B cell (primary cell): ENCODE results near the gene SYNGR3. TPM values are rescaled to one million over a fixed set of nuclear protein-coding genes. Genes with fewer than 3 reads are reported as not detected.

ENCODE experiments used
- ATAC-seq: fragments of 200-7000 bp; cut with Tn5 transposase; one replicate; pipeline ENCODE4 v1.10.0; 2021; ENCODE audit warnings: low read depth, mild to moderate bottlenecking, moderate number of reproducible peaks, moderate library complexity
- CTCF ChIA-PET: fragments of 350-600 bp; sonication (Branson Sonifier 250); formaldehyde crosslinking; loops from one replicate; lab custom pipeline; 2021; ENCODE audit warnings: antibody characterized with exemption, inconsistent platforms; lab: Charles Lee
- POLR2A ChIA-PET: fragments of 350-600 bp; sonication (Branson Sonifier 250); formaldehyde crosslinking; loops from one replicate; lab custom pipeline; 2021; ENCODE audit warnings: antibody characterized with exemption; lab: Charles Lee
- DNase-seq: peaks from one replicate; pipeline ENCODE4 v3.0.0; 2013
- H2AFZ ChIP-seq: 2 replicates; pipeline ENCODE4 v1.6.1; 2012; ENCODE audit warnings: mild to moderate bottlenecking, low read depth, low read length; ENCODE audit not compliant: insufficient read depth, poor library complexity, severe bottlenecking
- H3K27ac ChIP-seq, 2 donors: 1 replicate in 1 of 2; 2 replicates in 1 of 2; pipeline ENCODE4 v1.5.1; 2012 to 2013; ENCODE audit warnings: low read length in 2 of 2, mild to moderate bottlenecking in 2 of 2, moderate library complexity in 1 of 2
- H3K27me3 ChIP-seq, 4 experiments: fragments of 200-600 bp in 1 of 4; sonication (generic) in 1 of 4; replicated peaks in 1 of 4; 1 replicate in 2 of 4; 2 replicates in 2 of 4; pipeline versions ENCODE4 v1.6.1 to v1.7.0; 2013 to 2016; ENCODE audit warnings: low read length in 3 of 4, mild to moderate bottlenecking in 2 of 4, mixed read lengths in 1 of 4, moderate library complexity in 1 of 4; ENCODE audit not compliant: insufficient read depth in 4 of 4, control insufficient read depth in 3 of 4; ENCODE audit errors: control extremely low read depth in 1 of 4
- H3K36me3 ChIP-seq, 2 experiments: replicated peaks in 1 of 2; 1 replicate in 1 of 2; 2 replicates in 1 of 2; pipeline versions ENCODE4 v1.6.1 to v1.7.1; 2013; ENCODE audit warnings: low read length in 1 of 2; ENCODE audit not compliant: insufficient read depth in 2 of 2, control insufficient read depth in 1 of 2; ENCODE audit errors: control extremely low read depth in 1 of 2, extremely low read depth in 1 of 2
- H3K4me1 ChIP-seq, 2 donors: fragments of 200-600 bp in 1 of 2; sonication (generic) in 1 of 2; 1 replicate in 1 of 2; 2 replicates in 1 of 2; pipeline versions ENCODE4 v1.5.1 to v1.6.1; 2013 to 2017; ENCODE audit warnings: low read length in 2 of 2; ENCODE audit not compliant: control insufficient read depth in 2 of 2, insufficient read depth in 2 of 2
- H3K4me2 ChIP-seq: replicated peaks from 2 replicates; pipeline ENCODE3; 2012; ENCODE audit warnings: mild to moderate bottlenecking, low read depth, low read length; ENCODE audit not compliant: poor library complexity, severe bottlenecking
- H3K4me3 ChIP-seq, 5 experiments: fragments of 200-600 bp in 1 of 5; sonication (generic) in 1 of 5; 1 replicate in 3 of 5; 2 replicates in 2 of 5; pipeline versions ENCODE4 v1.5.1 to v1.7.0; 2011 to 2016; ENCODE audit warnings: low read length in 4 of 5, mild to moderate bottlenecking in 4 of 5, low read depth in 2 of 5, control low read depth in 1 of 5, moderate library complexity in 1 of 5; ENCODE audit not compliant: insufficient read depth in 1 of 5; ENCODE audit errors: control extremely low read depth in 1 of 5, extremely low read depth in 1 of 5
- H3K79me2 ChIP-seq: fragments of 200-600 bp; sonication (generic); one replicate; pipeline ENCODE4 v1.6.0; 2016; ENCODE audit warnings: low read length; ENCODE audit not compliant: control insufficient read depth, insufficient read depth
- H3K9ac ChIP-seq: fragments of 200-600 bp; sonication (generic); 2 replicates; pipeline ENCODE4 v1.6.1; 2017; ENCODE audit warnings: mild to moderate bottlenecking, low read length, moderate library complexity
- H3K9me3 ChIP-seq, 3 donors: one replicate each; pipeline versions ENCODE4 v1.6.1 to v1.7.1; 2013; ENCODE audit warnings: low read length in 2 of 3; ENCODE audit not compliant: control insufficient read depth in 2 of 3, insufficient read depth in 1 of 3; ENCODE audit errors: control extremely low read depth in 1 of 3
- H4K20me1 ChIP-seq: 2 replicates; pipeline ENCODE4 v1.6.0; 2012; ENCODE audit warnings: mild to moderate bottlenecking, low read length; ENCODE audit not compliant: insufficient read depth, control insufficient read depth, poor library complexity, severe bottlenecking
- H3K27ac Mint-ChIP-seq: one replicate; pipeline ENCODE4 v1.8.0; 2021; ENCODE audit warnings: mixed read lengths
- H3K27me3 Mint-ChIP-seq: one replicate; pipeline ENCODE4 v1.8.0; 2021; ENCODE audit warnings: mixed read lengths
- H3K4me1 Mint-ChIP-seq: one replicate; pipeline ENCODE4 v1.8.0; 2021; ENCODE audit warnings: mixed read lengths
- H3K4me3 Mint-ChIP-seq: one replicate; pipeline ENCODE4 v1.8.0; 2021; ENCODE audit warnings: mixed read lengths
- H3K9me3 Mint-ChIP-seq: one replicate; pipeline ENCODE4 v1.8.0; 2022; ENCODE audit warnings: mixed read lengths; ENCODE audit not compliant: insufficient read depth
- CTCF ChIP-seq: fragments of 200-600 bp; IDR thresholded peaks from one replicate; pipeline ENCODE4 v1.8.0; 2022; ENCODE audit warnings: antibody characterized with exemption, mild to moderate bottlenecking
- EZH2 ChIP-seq: IDR thresholded peaks from 2 replicates; pipeline ENCODE4 v1.6.1; 2012; ENCODE audit warnings: borderline replicate concordance, low read depth, mild to moderate bottlenecking, moderate library complexity, low read length; ENCODE audit not compliant: insufficient read depth, poor library complexity, severe bottlenecking
- WGBS: methylation state at CpG from one replicate; pipeline ENCODE4 v1.1.5; 2013; ENCODE audit warnings: missing lambda C conversion rate; ENCODE audit not compliant: insufficient coverage; 5-methylcytosine and 5-hydroxymethylcytosine counted together
- intact Hi-C: fragments of 100-400 bp; cut with micrococcal nuclease; formaldehyde crosslinking; loops from one replicate; pipeline ENCODE4 v1.10.0; 2022
- polyA plus RNA-seq: library from polyadenylated mRNA; depleted of rRNA; stranded (reverse); fragments of >200 nt; gene quantifications from 2 replicates; pipeline ENCODE4 v1.2.3, GENCODE V29; 2012
- total RNA-seq, 2 donors: library from RNA; stranded (reverse); fragments of 120-200 nt in 1 of 2; gene quantifications; 1 replicate in 1 of 2; 2 replicates in 1 of 2; pipeline versions ENCODE4 v1.2.3 to v1.2.4, GENCODE V29; 2013 to 2022

The SYNGR3 gene
- total and polyA plus RNA-seq, 2 donors (not counting 1 experiment from before 2014, with no cell fraction given): 19.5 to 19.8 TPM

GRCh38 chr16:2031081-2031577 is 41.4 kb downstream of the SYNGR3 start:
- peaks cover 0 to 30% (median 8%) of the 10 kb centered on the region in 4 experiments for H3K27me3 ChIP-seq
- no peak overlapping the region for H3K4me3 ChIP-seq
- H3K9me3 Mint-ChIP-seq: no peaks in the 10 kb centered on the region
- H3K4me2 ChIP-seq: no peak overlapping the region
- DNase-seq (no peak), ATAC-seq (no peak)
- no peak overlapping the region for H3K9ac ChIP-seq
- H3K27ac Mint-ChIP-seq: no peak overlapping the region
- H3K27me3 Mint-ChIP-seq: peaks cover 8% of the 10 kb centered on the region
- WGBS: 63% methylated on average over 7 of the region's 11 CpGs
- H2AFZ ChIP-seq: no peak overlapping the region
- ChIA-PET CTCF (interaction anchor here (1.0 to 1.1 kb wide), 2 partner anchors 9 to 109 kb away, joined by 3 to 4 read pairs; no protein-coding TSS in a partner anchor), POLR2A (no interaction called here)
- H4K20me1 ChIP-seq: no peaks in the 10 kb centered on the region
- H3K36me3 ChIP-seq: no peaks in the 10 kb centered on the region
- TF ChIP-seq EZH2: no peak
- TF ChIP-seq CTCF: no peak
- H3K4me3 Mint-ChIP-seq: no peak overlapping the region
- peaks cover 0 to 13% (median 0%) of the 10 kb centered on the region in 3 donors for H3K9me3 ChIP-seq
- H3K4me1 ChIP-seq: peaks cover 8 to 14% of the 10 kb centered on the region in 2 donors
- intact Hi-C loops: no loop called here
- H3K79me2 ChIP-seq: no peaks in the 10 kb centered on the region
- H3K4me1 Mint-ChIP-seq: peaks cover 5% of the 10 kb centered on the region
- no peak overlapping the region for H3K27ac ChIP-seq

GRCh38 chr16:2032285-2033056 is 42.7 kb downstream of the SYNGR3 start:
- Histone ChIP-seq H4K20me1 (no peaks in the 10 kb centered on the region), H3K4me1 (peaks cover under 1 to 6% of the 10 kb centered on the region in 2 donors), H3K36me3 (no peaks in the 10 kb centered on the region), H2AFZ (peak overlapping the region; percentile 54), H3K9ac (no peak overlapping the region), H3K9me3 (peaks cover 0 to 13% (median 0%) of the 10 kb centered on the region in 3 donors), H3K27me3 (peaks cover 0 to 24% (median 5%) of the 10 kb centered on the region in 4 experiments), H3K4me2 (peak overlapping the region; percentile 44), H3K27ac (no peak overlapping the region), H3K79me2 (no peaks in the 10 kb centered on the region), H3K4me3 (no peak overlapping the region)
- H3K27ac Mint-ChIP-seq: no peak overlapping the region
- ChIA-PET CTCF (interaction anchor here (1.1 kb wide), 1 partner anchor 10 kb away, joined by 4 read pairs; no protein-coding TSS in a partner anchor), POLR2A (interaction anchor here (0.7 kb wide), 1 partner anchor 430 kb away, joined by 3 read pairs; no protein-coding TSS in a partner anchor)
- peak; percentile 45 for ATAC-seq
- peaks cover 3% of the 10 kb centered on the region for H3K4me1 Mint-ChIP-seq
- H3K9me3 Mint-ChIP-seq: no peaks in the 10 kb centered on the region
- H3K4me3 Mint-ChIP-seq: no peak overlapping the region
- TF ChIP-seq EZH2 (no peak), CTCF (no peak)
- intact Hi-C loops: no loop called here
- WGBS: 60% methylated on average over 12 of the region's 15 CpGs
- H3K27me3 Mint-ChIP-seq: peaks cover 6% of the 10 kb centered on the region
- no peak for DNase-seq
